Measurements from ENCODE around the gene PLCB4. TPM values are rescaled to one million over a fixed set of nuclear protein-coding genes. Genes with fewer than 3 reads are reported as not detected.

PLCB4 gene
- total RNA-seq, 2 donors from 2014 or later: 15.3 to 24.1 TPM

- DNase-seq (ENCODE audit: low spot score) (no peak), ATAC-seq (ENCODE audit: insufficient number of reproducible peaks, low FRiP score, low read depth) (no peak)
- H3K27ac ChIP-seq: no peak overlapping the region
- peaks cover 0 to 14% of the 10 kb centered on the region in 2 donors for H3K4me1 ChIP-seq (ENCODE audit: control insufficient read depth in 1 of 2, low read depth in 2 of 2)
- no peaks in the 10 kb centered on the region for H3K27me3 ChIP-seq (replicated peaks; ENCODE audit: insufficient read depth)
- no peaks in the 10 kb centered on the region for H3K36me3 ChIP-seq
- H3K4me3 ChIP-seq: no peak overlapping the region
- no peak for TF ChIP-seq CTCF (IDR thresholded peaks at IDR 0.05)
- H3K9me3 ChIP-seq: no peaks in the 10 kb centered on the region
Observed at GRCh38 chr20:9424551-9424950, 355.7 kb downstream of the PLCB4 start.

GRCh38 chr20:9427430-9428291, 358.8 kb downstream of the PLCB4 start:
- Histone ChIP-seq H3K27ac (no peak overlapping the region), H3K9me3 (no peaks in the 10 kb centered on the region), H3K27me3 (replicated peaks; ENCODE audit: insufficient read depth) (no peaks in the 10 kb centered on the region), H3K4me1 (ENCODE audit: control insufficient read depth in 1 of 2, low read depth in 2 of 2) (peaks cover 0 to 3% of the 10 kb centered on the region in 2 donors), H3K4me3 (no peak overlapping the region), H3K36me3 (no peaks in the 10 kb centered on the region)
- TF ChIP-seq CTCF (IDR thresholded peaks at IDR 0.05): no peak
- DNase-seq (ENCODE audit: low spot score) (no peak), ATAC-seq (ENCODE audit: insufficient number of reproducible peaks, low FRiP score, low read depth) (no peak)

GRCh38 chr20:9428292-9428607, 359.4 kb downstream of the PLCB4 start:
- no peak overlapping the region for H3K27ac ChIP-seq
- no peak for TF ChIP-seq CTCF (IDR thresholded peaks at IDR 0.05)
- no peak for ATAC-seq (ENCODE audit: insufficient number of reproducible peaks, low FRiP score, low read depth)
- DNase-seq (ENCODE audit: low spot score): no peak
- H3K36me3 ChIP-seq: no peaks in the 10 kb centered on the region
- H3K9me3 ChIP-seq: no peaks in the 10 kb centered on the region
- H3K27me3 ChIP-seq (replicated peaks; ENCODE audit: insufficient read depth): no peaks in the 10 kb centered on the region
- no peaks in the 10 kb centered on the region for H3K4me1 ChIP-seq (ENCODE audit: control insufficient read depth in 1 of 2, low read depth in 2 of 2)
- H3K4me3 ChIP-seq: no peak overlapping the region

- no peak for TF ChIP-seq CTCF (IDR thresholded peaks at IDR 0.05)
- Histone ChIP-seq H3K27ac (no peak overlapping the region), H3K9me3 (no peaks in the 10 kb centered on the region), H3K36me3 (no peaks in the 10 kb centered on the region), H3K4me1 (ENCODE audit: control insufficient read depth in 1 of 2, low read depth in 2 of 2) (no peaks in the 10 kb centered on the region), H3K4me3 (no peak overlapping the region), H3K27me3 (replicated peaks; ENCODE audit: insufficient read depth) (no peaks in the 10 kb centered on the region)
- no peak for DNase-seq (ENCODE audit: low spot score)
- no peak for ATAC-seq (ENCODE audit: insufficient number of reproducible peaks, low FRiP score, low read depth)
Observed at GRCh38 chr20:9439806-9440205, 370.9 kb downstream of the PLCB4 start.

- no peak for TF ChIP-seq CTCF (IDR thresholded peaks at IDR 0.05)
- Histone ChIP-seq H3K27ac (no peak overlapping the region), H3K9me3 (no peaks in the 10 kb centered on the region), H3K4me1 (ENCODE audit: control insufficient read depth in 1 of 2, low read depth in 2 of 2) (no peaks in the 10 kb centered on the region), H3K36me3 (no peaks in the 10 kb centered on the region), H3K4me3 (no peak overlapping the region), H3K27me3 (replicated peaks; ENCODE audit: insufficient read depth) (no peaks in the 10 kb centered on the region)
- DNase-seq (ENCODE audit: low spot score) (no peak), ATAC-seq (ENCODE audit: insufficient number of reproducible peaks, low FRiP score, low read depth) (no peak)
Observed at GRCh38 chr20:9440892-9441291, 372.0 kb downstream of the PLCB4 start.

Data from thoracic aorta (tissue), 2 donors.